Activated naive CD4-positive, alpha-beta T cell treated with anti-CD3 and anti-CD28 coated beads, Interleukin-2, amount 50 U/mL, for 24 hours (primary cell): ENCODE measurements around the gene FIS1.
"Not testable (repeated sequence)": the region's sequence is repeated elsewhere in the genome, so short reads cannot be mapped to it uniquely, and the experiment has no call there.

ENCODE experiments used
- H3K27ac Mint-ChIP-seq: one replicate; pipeline ENCODE4 v1.8.0; 2021; ENCODE audit warnings: mild to moderate bottlenecking, mixed read lengths
- H3K27me3 Mint-ChIP-seq: one replicate; pipeline ENCODE4 v1.8.0; 2021; ENCODE audit warnings: mixed read lengths
- H3K36me3 Mint-ChIP-seq: one replicate; pipeline ENCODE4 v1.8.0; 2021; ENCODE audit warnings: mixed read lengths
- H3K4me1 Mint-ChIP-seq: one replicate; pipeline ENCODE4 v1.8.0; 2021; ENCODE audit warnings: mixed read lengths
- H3K4me3 Mint-ChIP-seq: one replicate; pipeline ENCODE4 v1.8.0; 2021; ENCODE audit warnings: mild to moderate bottlenecking, mixed read lengths
- H3K9me3 Mint-ChIP-seq: one replicate; pipeline ENCODE4 v1.8.0; 2021; ENCODE audit warnings: mixed read lengths

The FIS1 gene

GRCh38 chr7:101271021-101271420 lies 26.1 kb upstream of the FIS1 start:
- H3K27me3 Mint-ChIP-seq = peaks cover 6% of the 10 kb centered on the region
- H3K4me3 Mint-ChIP-seq = no peak overlapping the region

GRCh38 chr7:101269664-101270063 lies 24.8 kb upstream of the FIS1 start:
- Mint-ChIP-seq H3K4me1 (no peaks in the 10 kb centered on the region), H3K9me3 (no peaks in the 10 kb centered on the region), H3K27ac (no peak overlapping the region), H3K36me3 (no peaks in the 10 kb centered on the region), H3K27me3 (peaks cover 6% of the 10 kb centered on the region), H3K4me3 (no peak overlapping the region)

More at GRCh38 chr7:101271021-101271420, 26.1 kb upstream of the FIS1 start:
- H3K36me3 Mint-ChIP-seq = no peaks in the 10 kb centered on the region
- no peak overlapping the region for H3K27ac Mint-ChIP-seq
- no peaks in the 10 kb centered on the region for H3K9me3 Mint-ChIP-seq
- no peaks in the 10 kb centered on the region for H3K4me1 Mint-ChIP-seq

- Mint-ChIP-seq H3K4me3 (no peak overlapping the region), H3K27ac (no peak overlapping the region), H3K9me3 (no peaks in the 10 kb centered on the region), H3K4me1 (no peaks in the 10 kb centered on the region), H3K27me3 (peaks cover 2% of the 10 kb centered on the region), H3K36me3 (no peaks in the 10 kb centered on the region)
These were observed 21.0 kb upstream of the FIS1 start for GRCh38 chr7:101265622-101266516.

GRCh38 chr7:101264102-101264706 lies 19.3 kb upstream of the FIS1 start:
- not testable (repeated sequence) for H3K27me3 Mint-ChIP-seq, H3K4me1 Mint-ChIP-seq, H3K9me3 Mint-ChIP-seq, H3K4me3 Mint-ChIP-seq, H3K27ac Mint-ChIP-seq, H3K36me3 Mint-ChIP-seq

- H3K27ac Mint-ChIP-seq = no peak overlapping the region
- H3K9me3 Mint-ChIP-seq = no peaks in the 10 kb centered on the region
- no peaks in the 10 kb centered on the region for H3K36me3 Mint-ChIP-seq
- H3K4me3 Mint-ChIP-seq = no peak overlapping the region
- H3K27me3 Mint-ChIP-seq = peaks cover 2% of the 10 kb centered on the region
- H3K4me1 Mint-ChIP-seq = no peaks in the 10 kb centered on the region
These were observed 13.4 kb upstream of the FIS1 start for GRCh38 chr7:101258243-101258731.

- H3K27me3 Mint-ChIP-seq = peaks cover 2% of the 10 kb centered on the region
These were observed 10.9 kb upstream of the FIS1 start for GRCh38 chr7:101255796-101256195.

GRCh38 chr7:101253199-101253598 lies 8.3 kb upstream of the FIS1 start:
- H3K27me3 Mint-ChIP-seq, H3K9me3 Mint-ChIP-seq, H3K27ac Mint-ChIP-seq, H3K36me3 Mint-ChIP-seq: not testable (repeated sequence)
- peaks cover 23% of the 10 kb centered on the region for H3K4me1 Mint-ChIP-seq
- H3K4me3 Mint-ChIP-seq = peak overlapping the region; percentile 39

More at GRCh38 chr7:101255796-101256195, 10.9 kb upstream of the FIS1 start:
- H3K4me1 Mint-ChIP-seq = peaks cover 11% of the 10 kb centered on the region
- peaks cover 5% of the 10 kb centered on the region for H3K36me3 Mint-ChIP-seq
- no peak overlapping the region for H3K27ac Mint-ChIP-seq
- no peaks in the 10 kb centered on the region for H3K9me3 Mint-ChIP-seq
- H3K4me3 Mint-ChIP-seq = no peak overlapping the region

- Mint-ChIP-seq H3K27me3 (peaks cover 2% of the 10 kb centered on the region), H3K9me3 (no peaks in the 10 kb centered on the region), H3K36me3 (peaks cover 11% of the 10 kb centered on the region), H3K4me3 (peak overlapping the region; percentile 100), H3K27ac (peak overlapping the region; percentile 99), H3K4me1 (peaks cover 30% of the 10 kb centered on the region)
These were observed 7.2 kb upstream of the FIS1 start for GRCh38 chr7:101251871-101252659.

GRCh38 chr7:101250324-101250723 lies 5.4 kb upstream of the FIS1 start:
- H3K27me3 Mint-ChIP-seq = peaks cover 2% of the 10 kb centered on the region
- H3K27ac Mint-ChIP-seq = no peak overlapping the region
- H3K36me3 Mint-ChIP-seq = peaks cover 11% of the 10 kb centered on the region
- H3K4me1 Mint-ChIP-seq = peaks cover 36% of the 10 kb centered on the region
- no peaks in the 10 kb centered on the region for H3K9me3 Mint-ChIP-seq
- H3K4me3 Mint-ChIP-seq = peak overlapping the region; percentile 100

GRCh38 chr7:101248276-101248675 lies 3.4 kb upstream of the FIS1 start:
- Mint-ChIP-seq H3K27me3 (no peaks in the 10 kb centered on the region), H3K36me3 (peaks cover 11% of the 10 kb centered on the region), H3K27ac (peak overlapping the region; percentile 84), H3K9me3 (no peaks in the 10 kb centered on the region), H3K4me3 (peak overlapping the region; percentile 33), H3K4me1 (peaks cover 47% of the 10 kb centered on the region)

GRCh38 chr7:101245147-101245668 lies 327 bp upstream of the FIS1 start:
- H3K27ac Mint-ChIP-seq = peak overlapping the region; percentile 90
- H3K36me3 Mint-ChIP-seq = peaks cover 5% of the 10 kb centered on the region
- no peaks in the 10 kb centered on the region for H3K9me3 Mint-ChIP-seq
- H3K4me1 Mint-ChIP-seq = peaks cover 36% of the 10 kb centered on the region
- peak overlapping the region; percentile 96 for H3K4me3 Mint-ChIP-seq
- no peaks in the 10 kb centered on the region for H3K27me3 Mint-ChIP-seq

- Mint-ChIP-seq H3K27me3 (no peaks in the 10 kb centered on the region), H3K4me3 (peak overlapping the region; percentile 96), H3K4me1 (peaks cover 32% of the 10 kb centered on the region), H3K36me3 (peaks cover 2% of the 10 kb centered on the region), H3K9me3 (no peaks in the 10 kb centered on the region), H3K27ac (peak overlapping the region; percentile 90)
These were observed 1.1 kb downstream of the FIS1 start for GRCh38 chr7:101243646-101244374.

- Mint-ChIP-seq H3K27me3 (no peaks in the 10 kb centered on the region), H3K27ac (no peak overlapping the region), H3K36me3 (no peaks in the 10 kb centered on the region), H3K4me3 (no peak overlapping the region), H3K4me1 (peaks cover 22% of the 10 kb centered on the region), H3K9me3 (no peaks in the 10 kb centered on the region)
These were observed 3.2 kb downstream of the FIS1 start for GRCh38 chr7:101241443-101242349.

GRCh38 chr7:101241015-101241363 lies 3.9 kb downstream of the FIS1 start:
- Mint-ChIP-seq H3K4me3 (no peak overlapping the region), H3K4me1 (peaks cover 22% of the 10 kb centered on the region), H3K27me3 (no peaks in the 10 kb centered on the region), H3K9me3 (no peaks in the 10 kb centered on the region), H3K27ac (no peak overlapping the region), H3K36me3 (no peaks in the 10 kb centered on the region)
